HG02642 (cell line): ENCODE results near the gene CDON.

ENCODE experiments used
- ATAC-seq: cut with Tn5 transposase; IDR thresholded peaks from one replicate; pipeline ENCODE4 v1.9.1; 2021; ENCODE audit warnings: mild to moderate bottlenecking; ENCODE audit not compliant: unreplicated experiment, poor library complexity

The CDON gene

GRCh38 chr11:125959511-125959910 is 103.2 kb downstream of the CDON start:
- no peak for ATAC-seq

- ATAC-seq, result no peak
These were observed 103.7 kb downstream of the CDON start for GRCh38 chr11:125958872-125959400.

- ATAC-seq, result no peak
These were observed 104.9 kb downstream of the CDON start for GRCh38 chr11:125957618-125958332.

- no peak for ATAC-seq
These were observed 106.1 kb downstream of the CDON start for GRCh38 chr11:125956391-125957134.

- ATAC-seq, result no peak
These were observed 106.8 kb downstream of the CDON start for GRCh38 chr11:125955856-125956255.

- ATAC-seq, result no peak
These were observed 107.6 kb downstream of the CDON start for GRCh38 chr11:125954945-125955640.

GRCh38 chr11:125954123-125954944 is 108.3 kb downstream of the CDON start:
- no peak for ATAC-seq

GRCh38 chr11:125953401-125953935 is 109.2 kb downstream of the CDON start:
- ATAC-seq, result no peak

GRCh38 chr11:125952973-125953372 is 109.7 kb downstream of the CDON start:
- ATAC-seq, result no peak

- ATAC-seq, result no peak
These were observed 110.1 kb downstream of the CDON start for GRCh38 chr11:125952559-125952958.

GRCh38 chr11:125951731-125952130 is 110.9 kb downstream of the CDON start:
- no peak for ATAC-seq

- no peak for ATAC-seq
These were observed 111.7 kb downstream of the CDON start for GRCh38 chr11:125950696-125951651.

- ATAC-seq, result no peak
These were observed 112.5 kb downstream of the CDON start for GRCh38 chr11:125950178-125950490.

- no peak for ATAC-seq
These were observed 113.1 kb downstream of the CDON start for GRCh38 chr11:125949271-125950177.

- no peak for ATAC-seq
These were observed 114.2 kb downstream of the CDON start for GRCh38 chr11:125948278-125949051.

- no peak for ATAC-seq
These were observed 115.0 kb downstream of the CDON start for GRCh38 chr11:125947419-125948277.
